Mesothelial cell of epicardium (in vitro differentiated cells): ENCODE data around the gene DNAI4. TPM values are rescaled to one million over a fixed set of nuclear protein-coding genes. Genes with fewer than 3 reads are reported as not detected.
A peak's percentile ranks its signal among the peaks of the same experiment; 100 is the strongest.
"Not testable (repeated sequence)": the region's sequence is repeated elsewhere in the genome, so short reads cannot be mapped to it uniquely, and the experiment has no call there.

ENCODE experiments used
- DNase-seq, 2 experiments: peaks; one replicate each; pipeline ENCODE4 v3.0.0; 2021; ENCODE audit warnings: low spot score in 2 of 2; ENCODE audit not compliant: unreplicated experiment in 2 of 2
- H3K27ac Mint-ChIP-seq: 2 replicates; pipeline ENCODE4 v1.8.0; 2021; ENCODE audit warnings: mixed read lengths
- H3K27me3 Mint-ChIP-seq: 2 replicates; pipeline ENCODE4 v1.8.0; 2021; ENCODE audit warnings: low read depth, mixed read lengths
- H3K36me3 Mint-ChIP-seq: 2 replicates; pipeline ENCODE4 v1.8.0; 2021; ENCODE audit warnings: mixed read lengths
- H3K4me1 Mint-ChIP-seq: 2 replicates; pipeline ENCODE4 v1.8.0; 2021; ENCODE audit warnings: mixed read lengths
- H3K4me3 Mint-ChIP-seq: 2 replicates; pipeline ENCODE4 v1.8.0; 2021; ENCODE audit warnings: mild to moderate bottlenecking, moderate library complexity, mixed read lengths
- H3K9me3 Mint-ChIP-seq: 2 replicates; pipeline ENCODE4 v1.8.0; 2021; ENCODE audit warnings: mixed read lengths
- CTCF ChIP-seq: fragments of 200-600 bp; sonication (generic); IDR thresholded peaks from one replicate; pipeline ENCODE4 v1.5.0; 2021; ENCODE audit warnings: antibody characterized with exemption; ENCODE audit not compliant: unreplicated experiment
- total RNA-seq: library from RNA; stranded (reverse); gene quantifications from 3 replicates; pipeline ENCODE4 v1.2.1, GENCODE V29; 2021

Gene DNAI4
- total RNA-seq, 1 donor from 2014 or later = 9.3 TPM

GRCh38 chr1:66917476-66917875 lies 7.2 kb downstream of the DNAI4 start:
- TF ChIP-seq CTCF = no peak
- Mint-ChIP-seq H3K4me3 (no peak overlapping the region), H3K9me3 (peaks cover 15% of the 10 kb centered on the region), H3K27me3 (no peaks in the 10 kb centered on the region), H3K4me1 (peaks cover 5% of the 10 kb centered on the region), H3K27ac (no peak overlapping the region), H3K36me3 (peaks cover 20% of the 10 kb centered on the region)
- DNase-seq = no peak

- peaks cover 3% of the 10 kb centered on the region for H3K4me1 Mint-ChIP-seq
- no peaks in the 10 kb centered on the region for H3K27me3 Mint-ChIP-seq
- DNase-seq = no peak
- no peak for TF ChIP-seq CTCF
- H3K36me3 Mint-ChIP-seq = peaks cover 23% of the 10 kb centered on the region
- peak overlapping the region; percentile 64 for H3K27ac Mint-ChIP-seq
- no peak overlapping the region for H3K4me3 Mint-ChIP-seq
- peaks cover 15% of the 10 kb centered on the region for H3K9me3 Mint-ChIP-seq
Observed at GRCh38 chr1:66916320-66916719, 8.3 kb downstream of the DNAI4 start.

GRCh38 chr1:66915203-66915602 lies 9.5 kb downstream of the DNAI4 start:
- H3K9me3 Mint-ChIP-seq = peaks cover 15% of the 10 kb centered on the region

GRCh38 chr1:66893712-66894111 lies 30.9 kb downstream of the DNAI4 start:
- no peak for TF ChIP-seq CTCF

More at GRCh38 chr1:66915203-66915602, 9.5 kb downstream of the DNAI4 start:
- H3K36me3 Mint-ChIP-seq = peaks cover 19% of the 10 kb centered on the region
- not testable (repeated sequence) for H3K4me1 Mint-ChIP-seq, DNase-seq, H3K27me3 Mint-ChIP-seq, H3K4me3 Mint-ChIP-seq, H3K27ac Mint-ChIP-seq

GRCh38 chr1:66890621-66891020 lies 34.0 kb downstream of the DNAI4 start:
- H3K36me3 Mint-ChIP-seq = peaks cover 14% of the 10 kb centered on the region
- TF ChIP-seq CTCF = no peak
- no peaks in the 10 kb centered on the region for H3K27me3 Mint-ChIP-seq
- no peak overlapping the region for H3K4me3 Mint-ChIP-seq
- peaks cover 12% of the 10 kb centered on the region for H3K9me3 Mint-ChIP-seq
- no peak overlapping the region for H3K27ac Mint-ChIP-seq
- H3K4me1 Mint-ChIP-seq = no peaks in the 10 kb centered on the region
- DNase-seq = no peak

More at GRCh38 chr1:66893712-66894111, 30.9 kb downstream of the DNAI4 start:
- H3K27me3 Mint-ChIP-seq = no peaks in the 10 kb centered on the region
- H3K4me1 Mint-ChIP-seq = no peaks in the 10 kb centered on the region
- no peak for DNase-seq
- no peak overlapping the region for H3K4me3 Mint-ChIP-seq
- H3K9me3 Mint-ChIP-seq = peaks cover 4% of the 10 kb centered on the region
- peaks cover 4% of the 10 kb centered on the region for H3K36me3 Mint-ChIP-seq
- H3K27ac Mint-ChIP-seq = no peak overlapping the region

- Mint-ChIP-seq H3K36me3 (peaks cover 14% of the 10 kb centered on the region), H3K4me1 (no peaks in the 10 kb centered on the region), H3K9me3 (peaks cover 13% of the 10 kb centered on the region), H3K27me3 (no peaks in the 10 kb centered on the region), H3K27ac (no peak overlapping the region), H3K4me3 (no peak overlapping the region)
- DNase-seq = no peak
- no peak for TF ChIP-seq CTCF
Observed at GRCh38 chr1:66889030-66889429, 35.6 kb downstream of the DNAI4 start.
